NCI-H510A (cell line): ENCODE measurements around the gene PCAT6.

Experiments
- DNase-seq: peaks from one replicate; lab custom pipeline; 2025; lab: John Stamatoyannopoulos, UW

PCAT6 gene

DNA sequence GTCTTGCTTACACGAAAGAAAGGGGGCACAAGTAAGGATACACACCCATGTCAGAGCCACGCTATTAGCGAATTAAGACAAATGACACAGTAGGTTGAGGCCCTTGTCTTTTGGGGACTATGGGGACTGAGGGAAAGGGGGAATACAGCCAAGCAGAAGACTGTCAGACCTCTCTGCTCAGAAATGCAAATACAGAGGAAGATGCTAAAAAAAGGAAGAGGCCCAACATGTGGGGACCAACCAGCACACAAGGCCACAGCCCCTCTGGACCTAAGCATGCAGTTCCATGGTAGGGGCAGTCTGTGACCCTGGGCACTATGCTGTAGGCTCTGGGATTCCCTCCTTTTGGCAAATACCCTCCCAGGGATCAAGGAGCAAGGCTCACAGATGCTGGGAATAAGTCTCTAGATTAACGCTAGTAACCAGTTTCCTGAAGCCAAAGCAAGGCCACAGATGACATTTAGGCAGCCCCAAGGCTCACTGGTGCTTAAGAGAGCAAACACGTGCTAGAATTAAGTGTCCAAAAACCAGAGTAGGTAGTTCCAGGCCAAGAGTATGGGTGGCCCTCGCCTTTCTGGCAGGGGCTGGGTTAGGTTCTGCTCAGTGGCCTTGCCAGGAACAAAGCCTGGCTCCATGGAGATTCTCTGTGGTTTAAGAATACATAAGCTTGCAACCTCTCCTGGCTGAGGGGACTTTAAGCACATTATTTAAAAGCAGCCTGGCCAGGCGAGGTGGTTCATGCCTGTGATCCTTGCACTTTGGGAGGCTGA, 40.0 kb downstream of the PCAT6 start:
- DNase-seq: no peak

DNA sequence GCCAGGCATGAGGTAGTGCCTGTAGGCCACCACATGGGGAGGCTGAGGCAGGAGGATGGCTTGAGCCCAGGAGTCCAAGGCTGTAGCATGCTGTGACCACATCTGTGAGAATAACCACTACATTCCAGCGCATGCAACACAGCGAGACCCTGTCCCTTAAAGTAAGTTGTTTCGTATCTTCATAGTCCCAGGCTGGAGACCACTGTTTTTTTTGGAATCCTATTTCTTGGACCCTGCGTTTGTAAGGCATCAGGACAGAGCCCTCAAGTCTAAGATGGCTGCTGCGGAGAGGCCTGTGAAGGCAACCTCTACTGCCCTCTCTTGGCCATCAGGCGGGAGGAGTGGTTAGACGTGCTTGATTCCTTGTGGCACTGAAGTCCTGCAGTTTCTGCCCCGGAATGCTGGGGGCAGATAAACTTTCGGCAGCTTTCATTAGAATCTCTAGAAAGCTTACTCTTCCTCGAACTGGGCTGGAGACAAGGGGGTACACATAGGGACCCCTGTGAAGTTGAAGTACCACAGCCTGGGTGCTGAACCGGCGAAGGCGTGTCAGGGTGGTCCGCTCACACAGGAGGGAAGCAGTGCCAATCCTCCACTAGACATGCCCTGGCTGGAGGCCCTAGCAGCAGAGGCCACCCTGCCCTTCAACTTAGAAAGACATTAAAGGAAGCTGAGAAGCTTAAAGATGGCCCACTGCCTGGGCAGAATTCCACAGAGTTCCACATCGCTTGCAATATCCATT, 41.6 kb downstream of the PCAT6 start:
- DNase-seq: no peak

DNA sequence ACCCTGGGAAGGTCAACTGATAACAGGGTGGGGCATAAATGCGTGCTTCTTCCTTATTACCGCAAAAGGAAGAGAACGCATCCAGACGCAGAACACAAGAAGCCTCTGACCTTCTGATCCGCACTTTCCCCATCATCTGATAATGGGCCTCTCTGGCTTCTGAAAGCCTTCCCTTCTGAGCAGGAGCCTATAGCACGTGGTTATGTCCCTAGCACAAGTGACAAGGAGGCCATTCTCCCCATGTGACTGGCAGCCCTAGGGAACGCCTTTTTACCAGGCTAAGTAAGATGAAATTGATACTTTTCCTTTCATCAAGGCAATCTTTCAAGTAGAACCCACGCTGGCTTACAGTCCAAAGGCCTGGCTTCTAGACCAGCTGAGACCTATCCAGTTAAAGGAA, 44.0 kb downstream of the PCAT6 start:
- DNase-seq: no peak

DNA sequence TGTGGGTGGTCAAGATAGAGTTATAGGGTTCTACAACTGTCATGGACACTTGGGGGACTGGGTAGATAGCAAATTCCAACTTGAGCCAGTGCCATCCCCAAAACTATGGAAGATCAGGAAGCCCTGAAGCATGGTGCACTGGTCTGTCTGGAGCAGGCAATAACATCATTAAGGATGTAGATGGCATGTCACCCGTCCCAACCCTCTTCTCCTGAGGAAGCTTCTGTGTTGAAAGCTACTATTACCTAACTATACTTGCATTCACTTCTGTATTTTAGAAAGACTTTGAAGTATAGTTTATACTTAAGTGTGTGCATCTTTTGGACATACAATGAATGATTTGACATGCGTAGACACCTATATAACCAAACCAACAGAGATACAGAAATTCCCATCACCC, 45.3 kb downstream of the PCAT6 start:
- DNase-seq: no peak

DNA sequence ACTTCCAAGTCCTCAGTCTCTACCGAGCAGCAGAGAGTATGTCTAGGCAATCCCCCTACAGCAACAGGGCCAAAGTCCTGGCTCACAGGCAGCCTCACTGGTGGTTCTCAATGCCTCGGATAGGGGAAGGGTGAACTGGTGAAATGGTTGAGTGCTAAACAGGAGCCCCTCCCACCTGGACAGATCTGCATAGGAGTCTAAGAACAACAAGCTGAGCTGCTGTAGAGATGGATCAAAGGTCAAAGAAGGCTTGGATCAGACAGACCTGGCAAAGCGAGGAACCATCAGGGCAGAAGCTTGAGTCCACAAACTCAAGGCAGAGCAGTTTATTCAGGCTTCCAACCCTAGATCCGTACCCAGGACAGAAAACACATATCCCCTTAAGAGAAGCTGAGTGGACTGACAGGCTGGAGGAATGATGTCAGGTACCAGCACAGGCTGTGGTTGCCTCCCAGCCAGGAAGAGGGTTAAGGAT, 46.4 kb downstream of the PCAT6 start:
- DNase-seq: no peak

DNA sequence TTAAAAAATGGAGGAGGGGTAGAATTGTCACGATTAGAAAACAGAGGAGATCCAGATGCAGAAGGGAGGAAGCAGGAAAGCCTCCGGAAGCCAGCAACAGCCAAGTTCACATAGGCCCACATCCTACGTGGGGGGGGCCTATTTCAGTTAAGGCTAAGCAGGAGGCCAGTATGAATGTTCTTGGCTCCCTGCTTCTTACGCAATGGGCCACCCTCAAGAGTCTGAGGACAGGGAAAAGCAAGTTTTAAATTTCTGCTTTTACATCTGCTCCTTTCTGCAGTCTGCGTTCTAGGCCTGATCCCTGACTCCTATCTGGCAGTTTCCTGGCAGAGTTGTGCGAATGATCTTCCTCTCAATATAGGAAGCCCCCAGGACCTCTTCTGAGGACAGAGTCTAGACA, 47.6 kb downstream of the PCAT6 start:
- no peak for DNase-seq

DNA sequence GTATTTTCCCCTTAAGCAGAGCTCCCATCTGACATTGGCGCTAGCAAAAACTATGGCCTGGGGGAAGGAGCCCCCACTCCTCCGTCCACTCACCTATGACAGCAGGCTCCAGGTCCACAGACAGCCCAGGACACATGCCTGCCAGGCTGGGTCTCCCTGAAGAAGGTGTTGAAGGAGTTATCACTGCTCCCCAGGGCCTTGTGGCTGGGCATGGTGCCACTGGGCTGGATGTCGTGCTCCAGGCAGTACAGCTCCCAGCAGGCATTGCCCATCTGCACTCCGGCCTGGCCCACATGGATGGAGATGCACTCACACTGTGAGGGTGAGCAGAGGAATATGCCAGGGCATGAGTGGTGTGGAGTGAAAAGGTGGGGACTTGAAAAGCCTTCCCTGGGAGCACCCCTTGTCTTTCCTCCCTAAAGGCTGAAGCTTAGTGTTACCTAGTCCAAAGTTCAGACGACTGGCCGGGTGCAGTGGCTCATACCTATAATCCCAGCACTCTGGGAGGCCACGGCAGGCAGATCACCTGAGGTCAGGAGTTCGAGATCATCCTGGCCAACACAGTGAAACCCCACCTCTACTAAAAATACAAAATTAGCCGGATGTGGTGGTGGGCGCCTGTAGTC, 48.1 kb downstream of the PCAT6 start:
- no peak for DNase-seq

DNA sequence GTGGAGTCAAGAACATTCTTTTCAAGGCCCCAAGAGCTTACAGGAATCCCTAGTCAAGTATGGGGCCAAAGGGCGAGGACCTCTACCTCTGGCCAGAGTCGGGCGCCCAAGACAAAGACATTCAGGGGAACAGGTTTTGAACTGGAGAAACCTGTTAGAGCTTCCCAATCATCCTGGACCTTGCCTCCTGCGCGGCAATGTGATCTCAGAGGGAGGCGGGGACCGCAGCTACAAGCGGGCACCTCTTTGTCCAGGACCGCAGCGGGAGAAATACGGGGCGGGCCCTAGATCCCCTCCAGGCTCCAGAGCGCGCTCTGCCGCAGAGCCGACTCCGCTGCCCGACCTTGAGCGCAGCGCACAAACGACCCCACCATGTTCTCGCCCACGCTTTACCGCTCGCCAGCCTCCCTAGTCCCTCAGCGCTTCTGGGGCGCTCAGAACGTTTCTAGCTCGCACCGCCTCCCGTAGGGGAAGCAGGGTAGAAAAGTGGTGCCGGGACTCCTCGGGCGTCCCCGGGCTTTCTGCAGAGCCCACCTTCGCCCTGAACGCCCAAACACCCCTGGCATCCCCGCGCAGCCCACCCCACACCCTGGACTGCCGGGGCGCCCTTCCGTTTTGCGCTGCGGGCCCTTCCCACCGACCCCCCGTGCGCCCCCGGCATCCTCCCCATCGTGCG, 50.1 kb downstream of the PCAT6 start:
- DNase-seq: peak; percentile 89
